CD4-positive, alpha-beta memory T cell (primary cell): Measurements from ENCODE around the gene MZB1. TPM values are rescaled to one million over a fixed set of nuclear protein-coding genes. Genes with fewer than 3 reads are reported as not detected.
"Not testable (repeated sequence)": the region's sequence is repeated elsewhere in the genome, so short reads cannot be mapped to it uniquely, and the experiment has no call there.

Source experiments
- CTCF ChIA-PET: fragments of 350-600 bp; sonication (Branson Sonifier 250); formaldehyde crosslinking; loops from one replicate; lab custom pipeline; 2021; ENCODE audit warnings: inconsistent platforms; ENCODE audit not compliant: partially characterized antibody; lab: Charles Lee
- POLR2A ChIA-PET: fragments of 350-600 bp; sonication (Branson Sonifier 250); formaldehyde crosslinking; loops from one replicate; lab custom pipeline; 2021; ENCODE audit not compliant: partially characterized antibody; lab: Charles Lee
- DNase-seq, 5 donors: peaks; one replicate each; pipeline versions ENCODE4 v3.0.0 to v3.0.0-alpha.2; 2020 to 2022; ENCODE audit warnings: mixed read lengths in 1 of 5
- H3K27ac ChIP-seq: one replicate; pipeline ENCODE4 v1.7.0; 2013; ENCODE audit warnings: low read depth, low read length
- H3K27me3 ChIP-seq: 2 replicates; pipeline ENCODE4 v1.7.0; 2013; ENCODE audit warnings: mild to moderate bottlenecking, low read length, moderate library complexity; ENCODE audit not compliant: insufficient read depth
- H3K36me3 ChIP-seq: 2 replicates; pipeline ENCODE4 v1.7.0; 2013; ENCODE audit warnings: mild to moderate bottlenecking, low read length, moderate library complexity; ENCODE audit not compliant: insufficient read depth
- H3K4me1 ChIP-seq: 2 replicates; pipeline ENCODE4 v1.7.0; 2013; ENCODE audit warnings: mild to moderate bottlenecking, low read length, moderate library complexity; ENCODE audit not compliant: insufficient read depth
- H3K4me3 ChIP-seq, 2 donors: one replicate each; pipeline ENCODE4 v1.7.0; 2013; ENCODE audit warnings: low read length in 2 of 2, mild to moderate bottlenecking in 1 of 2
- H3K9me3 ChIP-seq, 2 donors: one replicate each; pipeline ENCODE4 v1.7.0; 2013; ENCODE audit warnings: low read length in 2 of 2, control low read depth in 1 of 2; ENCODE audit not compliant: control insufficient read depth in 1 of 2
- H3K27ac Mint-ChIP-seq, 7 donors: one replicate each; pipeline ENCODE4 v1.8.0; 2020 to 2021; ENCODE audit warnings: mixed read lengths in 7 of 7, mild to moderate bottlenecking in 6 of 7, inconsistent platforms in 3 of 7, moderate library complexity in 3 of 7
- H3K27me3 Mint-ChIP-seq, 2 donors: one replicate each; pipeline ENCODE4 v1.8.0; 2020 to 2021; ENCODE audit warnings: mixed read lengths in 2 of 2
- H3K36me3 Mint-ChIP-seq, 2 donors: one replicate each; pipeline ENCODE4 v1.8.0; 2020 to 2021; ENCODE audit warnings: mixed read lengths in 2 of 2, inconsistent platforms in 1 of 2, mild to moderate bottlenecking in 1 of 2
- H3K4me1 Mint-ChIP-seq, 4 donors: one replicate each; pipeline ENCODE4 v1.8.0; 2020 to 2021; ENCODE audit warnings: mixed read lengths in 4 of 4, mild to moderate bottlenecking in 1 of 4
- H3K4me3 Mint-ChIP-seq, 8 donors: one replicate each; pipeline ENCODE4 v1.8.0; 2020 to 2021; ENCODE audit warnings: mixed read lengths in 8 of 8, mild to moderate bottlenecking in 7 of 8, moderate library complexity in 6 of 8, inconsistent platforms in 3 of 8
- H3K9me3 Mint-ChIP-seq, 8 donors: one replicate each; pipeline ENCODE4 v1.8.0; 2020 to 2021; ENCODE audit warnings: mixed read lengths in 8 of 8, mild to moderate bottlenecking in 5 of 8, inconsistent platforms in 3 of 8, moderate library complexity in 1 of 8
- intact Hi-C: fragments of 100-400 bp; cut with micrococcal nuclease; formaldehyde crosslinking; loops from one replicate; pipeline ENCODE4 v1.15.1; 2023
- polyA plus RNA-seq, 2 donors: library from polyadenylated mRNA; unstranded; fragments of 300-500 nt; fragmentation: Illumina TruSeq; gene quantifications; one replicate each; pipeline ENCODE4 v1.2.3, GENCODE V29; 2021
- total RNA-seq, 2 experiments: library from RNA; stranded (reverse); gene quantifications; one replicate each; pipeline ENCODE4 v1.2.3, GENCODE V29; 2021

The MZB1 gene
- total and polyA plus RNA-seq, 4 experiments from 2014 or later = 0.84 to 8.2 (median 1.0) TPM

DNA sequence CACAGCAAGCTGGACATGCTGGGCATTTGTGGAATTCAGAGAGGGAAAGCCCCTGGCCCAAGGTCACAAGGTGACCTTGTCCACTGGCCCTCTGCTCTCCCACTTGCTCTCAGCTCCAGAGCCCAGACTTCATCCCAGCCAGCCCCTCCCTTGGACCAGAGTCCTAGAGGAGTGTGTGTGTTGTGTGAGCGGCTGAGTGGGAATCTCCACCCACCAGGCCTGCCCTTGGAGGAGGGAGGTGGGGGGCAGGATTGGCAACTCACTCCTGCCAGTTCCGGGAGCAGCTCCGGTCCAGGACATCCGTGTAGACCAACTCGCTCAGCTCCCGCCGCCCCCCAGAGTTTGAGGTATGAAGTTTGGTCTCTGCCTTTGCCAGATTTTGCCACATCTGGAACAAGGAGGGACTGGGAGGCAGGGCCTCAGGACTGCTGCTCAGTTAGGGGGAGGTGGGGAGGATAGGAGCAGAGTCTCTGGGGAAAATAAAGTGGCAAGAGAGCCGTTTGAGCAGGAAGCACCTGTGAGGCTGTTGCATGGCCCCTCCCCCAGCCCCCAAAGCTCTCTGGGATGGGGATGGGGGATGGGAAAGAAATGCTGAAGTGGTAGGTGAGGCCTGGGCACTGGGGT lies 1.4 kb downstream of the MZB1 start:
- intact Hi-C loops = no loop called here
- no peak overlapping the region for H3K27ac ChIP-seq

DNA sequence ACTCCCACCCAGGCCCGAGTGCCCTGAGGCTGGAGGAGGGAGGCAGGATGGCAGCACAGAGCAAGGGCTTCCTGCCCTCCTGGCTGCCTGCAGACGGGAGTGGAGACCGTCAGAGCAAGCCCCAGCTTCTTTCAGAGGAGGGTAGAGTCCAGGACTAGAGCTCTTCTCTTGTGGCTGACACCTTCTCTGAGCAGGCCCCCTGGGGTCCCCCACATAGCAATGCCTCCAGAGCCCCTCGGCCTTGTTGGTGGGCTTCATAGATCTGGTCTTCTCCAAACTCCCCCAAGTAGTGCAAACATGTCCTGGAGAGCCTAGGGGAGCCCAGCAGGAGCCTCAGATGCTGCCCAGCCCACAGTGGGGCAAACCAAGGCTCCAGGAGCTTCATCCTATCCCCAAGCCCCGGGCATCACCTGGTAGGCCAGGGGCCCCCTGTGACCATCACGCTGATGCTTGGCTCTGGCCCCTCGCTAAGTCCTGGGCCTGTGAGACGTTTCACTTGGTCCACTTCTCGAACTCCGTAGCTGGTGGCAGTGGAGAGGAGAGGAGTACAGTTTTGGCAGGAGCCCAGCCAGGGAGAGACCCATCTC lies 2.0 kb downstream of the MZB1 start:
- H3K27me3 Mint-ChIP-seq = no peaks in the 10 kb centered on the region
- no peak overlapping the region for H3K4me3 Mint-ChIP-seq
- H3K9me3 Mint-ChIP-seq = peaks cover 0 to under 1% (median 0%) of the 10 kb centered on the region in 8 donors
- Histone ChIP-seq H3K27ac (no peak overlapping the region), H3K4me1 (peaks cover 50% of the 10 kb centered on the region), H3K27me3 (no peaks in the 10 kb centered on the region), H3K36me3 (no peaks in the 10 kb centered on the region), H3K9me3 (no peaks in the 10 kb centered on the region), H3K4me3 (no peak overlapping the region)
- peak overlapping the region in 3 of 7 donors; percentile 12 to 83 (median 80) for H3K27ac Mint-ChIP-seq
- peaks cover 40 to 60% (median 51%) of the 10 kb centered on the region in 4 donors for H3K4me1 Mint-ChIP-seq
- peaks cover 0 to 1% of the 10 kb centered on the region in 2 donors for H3K36me3 Mint-ChIP-seq
- intact Hi-C loops = no loop called here
- ChIA-PET POLR2A (interaction anchor here (0.6 to 1.1 kb wide), 3 partner anchors 16 to 94 kb away, joined by 3 to 6 read pairs (median 5); partner anchors contain the start of genes MATR3, PAIP2 and SPATA24), CTCF (interaction anchor here (1.5 kb wide), 1 partner anchor 99 kb away, joined by 3 read pairs; no protein-coding TSS in a partner anchor)
- no peak for DNase-seq

More for the DNA sequence above, 1.4 kb downstream of the MZB1 start:
- H3K9me3 Mint-ChIP-seq = peaks cover 0 to 2% (median 0%) of the 10 kb centered on the region in 8 donors
- ChIA-PET POLR2A (interaction anchor here (1.0 to 1.1 kb wide), 2 partner anchors 15 to 46 kb away, joined by 5 to 6 read pairs; partner anchors contain the start of genes PAIP2 and SPATA24), CTCF (interaction anchor here (1.5 kb wide), 1 partner anchor 100 kb away, joined by 3 read pairs; no protein-coding TSS in a partner anchor)
- H3K27me3 Mint-ChIP-seq = no peaks in the 10 kb centered on the region
- H3K4me1 Mint-ChIP-seq = peaks cover 40 to 66% (median 53%) of the 10 kb centered on the region in 4 donors
- Histone ChIP-seq H3K4me1 (peaks cover 56% of the 10 kb centered on the region), H3K9me3 (no peaks in the 10 kb centered on the region), H3K27me3 (no peaks in the 10 kb centered on the region), H3K4me3 (no peak overlapping the region), H3K36me3 (no peaks in the 10 kb centered on the region)
- H3K4me3 Mint-ChIP-seq = no peak overlapping the region
- H3K27ac Mint-ChIP-seq = peak overlapping the region in 3 of 7 donors; percentile 17 to 80 (median 30)
- DNase-seq = no peak
- H3K36me3 Mint-ChIP-seq = peaks cover 0 to 1% of the 10 kb centered on the region in 2 donors

DNA sequence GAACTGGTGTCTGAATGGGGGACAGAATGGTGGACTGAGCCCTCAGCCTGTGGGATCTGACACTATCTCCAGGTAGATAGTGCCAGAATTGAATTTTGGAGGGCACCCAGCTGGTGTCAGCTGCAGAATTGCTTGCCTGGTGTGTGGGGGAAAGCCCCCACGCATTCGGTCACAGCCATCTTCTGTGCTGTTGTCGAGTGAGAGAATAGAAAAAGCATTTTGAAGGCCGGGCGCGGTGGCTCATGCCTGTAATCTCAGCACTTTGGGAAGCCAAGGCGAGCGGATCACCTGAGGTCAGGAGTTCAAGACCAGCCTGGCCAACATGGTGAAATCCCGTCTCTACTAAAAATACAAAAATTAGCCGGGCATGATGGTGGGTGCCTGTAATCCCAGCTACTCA lies 2.8 kb downstream of the MZB1 start:
- H3K4me3 Mint-ChIP-seq, H3K27ac ChIP-seq, H3K36me3 ChIP-seq, H3K27me3 Mint-ChIP-seq, intact Hi-C loops, H3K9me3 ChIP-seq, H3K36me3 Mint-ChIP-seq, H3K4me3 ChIP-seq, H3K9me3 Mint-ChIP-seq, H3K27me3 ChIP-seq, DNase-seq: not testable (repeated sequence)
- CTCF ChIA-PET = interaction anchor here (1.5 kb wide), 1 partner anchor 98 kb away, joined by 3 read pairs; no protein-coding TSS in a partner anchor
- peak overlapping the region in 3 of 7 donors; percentile 67 to 90 (median 80) for H3K27ac Mint-ChIP-seq
- peaks cover 40 to 60% (median 50%) of the 10 kb centered on the region in 4 donors for H3K4me1 Mint-ChIP-seq
- peaks cover 49% of the 10 kb centered on the region for H3K4me1 ChIP-seq
- POLR2A ChIA-PET = interaction anchor here (0.6 to 1.0 kb wide), 3 partner anchors 17 to 94 kb away, joined by 3 to 6 read pairs (median 3); partner anchors contain the start of genes MATR3, PAIP2 and SPATA24

DNA sequence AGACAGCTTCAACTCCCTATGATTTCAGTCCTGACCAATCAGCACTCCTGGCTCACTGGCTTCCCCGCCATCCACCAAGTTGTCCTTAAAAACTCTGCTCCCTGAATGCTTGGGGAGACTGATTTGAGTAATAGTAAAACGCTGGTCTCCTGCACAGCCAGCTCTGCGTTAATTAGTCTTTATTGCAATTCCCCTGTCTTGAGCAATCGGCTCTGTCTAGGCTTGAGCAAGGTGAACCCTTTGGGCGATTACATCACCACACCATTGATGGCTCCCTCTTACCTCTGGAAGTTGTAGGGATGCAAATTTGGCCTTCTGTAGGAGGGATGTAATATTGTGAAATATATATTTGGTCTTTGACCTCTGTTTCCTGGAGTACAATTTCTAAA lies 3.7 kb downstream of the MZB1 start:
- peaks cover 31 to 51% (median 41%) of the 10 kb centered on the region in 4 donors for H3K4me1 Mint-ChIP-seq
- no peak overlapping the region for H3K27ac ChIP-seq
- intact Hi-C loops = no loop called here

DNA sequence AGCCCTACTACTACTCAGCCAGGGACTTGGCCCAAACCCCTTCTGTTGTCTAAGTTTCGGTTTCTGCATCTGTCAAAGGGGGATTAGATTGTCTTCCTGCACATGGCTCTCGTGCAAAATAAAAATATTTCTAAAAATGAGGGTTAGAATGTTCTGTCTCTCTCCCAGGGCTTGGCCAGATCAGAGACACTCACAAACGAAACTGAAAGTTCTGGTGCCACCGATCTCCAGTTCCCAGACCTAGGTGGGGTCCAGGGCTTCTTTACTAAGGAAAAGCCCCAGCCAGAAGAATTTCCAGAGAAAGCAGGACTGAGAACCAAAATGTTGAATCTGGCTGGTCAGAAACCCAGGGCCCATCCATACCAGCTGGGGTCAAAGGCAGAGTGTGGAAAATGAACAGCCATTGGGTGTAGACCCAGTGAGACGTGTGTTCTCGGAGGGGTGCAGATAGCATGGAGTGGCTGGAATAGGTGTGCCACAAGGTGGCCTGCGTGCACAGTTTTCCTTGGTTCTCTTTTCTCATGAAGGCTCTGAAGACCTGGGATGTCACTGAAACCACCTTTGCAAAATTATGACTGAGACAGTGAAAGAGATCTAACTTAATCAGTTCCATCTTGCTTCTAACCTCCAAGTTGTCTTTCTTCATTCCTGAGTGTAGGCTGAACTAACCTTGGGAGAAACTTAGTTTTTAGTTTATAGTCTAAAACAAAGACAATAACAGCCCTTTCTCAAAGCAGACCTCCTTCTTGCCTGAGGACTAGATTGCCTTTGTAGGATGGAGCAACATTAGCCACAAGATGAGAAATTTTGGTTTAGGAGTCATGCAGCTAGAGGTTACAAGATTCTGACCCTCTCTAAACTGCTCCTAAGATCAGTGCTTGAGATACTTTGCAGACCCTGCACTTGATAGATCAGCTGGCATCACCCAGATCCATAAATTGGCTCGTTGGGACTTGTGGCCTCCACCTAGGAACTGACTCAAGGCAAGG lies 4.4 kb downstream of the MZB1 start:
- intact Hi-C loops = no loop called here
- peaks cover 33% of the 10 kb centered on the region for H3K4me1 ChIP-seq
- CTCF ChIA-PET = interaction anchor here (0.6 to 1.3 kb wide), 4 partner anchors 18 to 187 kb away, joined by 3 read pairs; partner anchors contain the start of gene SPATA24
- no peaks in the 10 kb centered on the region for H3K36me3 ChIP-seq
- no peaks in the 10 kb centered on the region for H3K27me3 Mint-ChIP-seq
- peak in 3 of 5 donors; percentile 28 to 32 (median 30) for DNase-seq
- H3K36me3 Mint-ChIP-seq = peaks cover 0 to 1% of the 10 kb centered on the region in 2 donors
- peak overlapping the region; percentile 80 to 96 (median 93) for H3K27ac Mint-ChIP-seq
- H3K4me3 ChIP-seq = peak overlapping the region; percentile 45 to 89
- POLR2A ChIA-PET = interaction anchor here (0.8 to 2.6 kb wide), 3 partner anchors 18 to 91 kb away, joined by 5 to 13 read pairs (median 7); partner anchors contain the start of genes MATR3, PAIP2 and SPATA24
- peaks cover 27 to 44% (median 36%) of the 10 kb centered on the region in 4 donors for H3K4me1 Mint-ChIP-seq
- H3K4me3 Mint-ChIP-seq = peak overlapping the region; percentile 82 to 94 (median 90)
- H3K9me3 Mint-ChIP-seq = no peaks in the 10 kb centered on the region
- H3K27ac ChIP-seq = peak overlapping the region; percentile 57
- H3K9me3 ChIP-seq = no peaks in the 10 kb centered on the region
- H3K27me3 ChIP-seq = no peaks in the 10 kb centered on the region

More for the DNA sequence above, 3.7 kb downstream of the MZB1 start:
- no peaks in the 10 kb centered on the region for H3K27me3 ChIP-seq
- DNase-seq = no peak
- ChIA-PET CTCF (interaction anchor here (0.8 kb wide), 1 partner anchor 17 kb away, joined by 3 read pairs; the partner anchor contains the start of gene SPATA24), POLR2A (interaction anchor here (0.7 to 2.6 kb wide), 4 partner anchors 17 to 92 kb away, joined by 3 to 13 read pairs (median 6); partner anchors contain the start of genes MATR3, PAIP2 and SPATA24)
- no peaks in the 10 kb centered on the region for H3K9me3 ChIP-seq
- Mint-ChIP-seq H3K27me3 (no peaks in the 10 kb centered on the region), H3K9me3 (no peaks in the 10 kb centered on the region), H3K27ac (peak overlapping the region; percentile 54 to 96 (median 92)), H3K36me3 (peaks cover 0 to 1% of the 10 kb centered on the region in 2 donors), H3K4me3 (peak overlapping the region in 4 of 8 donors; percentile 90 to 94 (median 92))
- H3K4me3 ChIP-seq = no peak overlapping the region
- no peaks in the 10 kb centered on the region for H3K36me3 ChIP-seq
- peaks cover 40% of the 10 kb centered on the region for H3K4me1 ChIP-seq

DNA sequence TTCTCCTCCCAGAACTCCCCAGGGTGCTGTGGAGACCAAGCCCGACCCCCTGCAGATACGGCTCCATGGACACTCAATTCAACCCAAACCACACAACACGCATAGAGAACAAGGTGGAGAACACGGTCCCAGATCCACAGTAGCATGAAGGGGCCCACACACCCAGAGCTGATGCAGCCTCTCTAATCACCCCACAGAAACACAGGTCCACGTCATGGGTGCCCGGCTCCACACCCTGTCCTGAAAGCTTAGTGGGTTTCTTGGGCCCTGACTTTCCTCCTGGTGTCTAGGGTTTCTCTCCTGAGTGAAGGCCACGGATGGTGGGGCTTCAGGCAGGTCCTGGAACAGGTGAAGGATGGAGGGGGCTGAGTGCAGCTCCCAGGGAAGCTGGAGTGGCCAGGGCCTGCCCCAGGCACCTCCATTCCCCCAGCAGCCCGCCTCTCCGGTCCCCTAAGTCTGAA lies 5.1 kb downstream of the MZB1 start:
- Histone ChIP-seq H3K9me3 (no peaks in the 10 kb centered on the region), H3K4me3 (peak overlapping the region; percentile 45 to 89), H3K36me3 (no peaks in the 10 kb centered on the region), H3K27me3 (no peaks in the 10 kb centered on the region), H3K27ac (peak overlapping the region; percentile 57), H3K4me1 (peaks cover 25% of the 10 kb centered on the region)
- DNase-seq = no peak
- H3K36me3 Mint-ChIP-seq = peaks cover 0 to 1% of the 10 kb centered on the region in 2 donors
- ChIA-PET CTCF (interaction anchor here (0.6 to 1.3 kb wide), 3 partner anchors 27 to 188 kb away, joined by 3 read pairs; no protein-coding TSS in a partner anchor), POLR2A (interaction anchor here (1.8 to 2.6 kb wide), 2 partner anchors 43 to 91 kb away, joined by 5 to 13 read pairs; partner anchors contain the start of genes MATR3 and PAIP2)
- H3K27me3 Mint-ChIP-seq = no peaks in the 10 kb centered on the region
- H3K9me3 Mint-ChIP-seq = no peaks in the 10 kb centered on the region
- intact Hi-C loops = no loop called here
- H3K4me3 Mint-ChIP-seq = peak overlapping the region; percentile 82 to 94 (median 90)
- H3K27ac Mint-ChIP-seq = peak overlapping the region; percentile 80 to 96 (median 93)
- peaks cover 20 to 36% (median 29%) of the 10 kb centered on the region in 4 donors for H3K4me1 Mint-ChIP-seq
